Ureter (tissue), 1 donor: Measurements from ENCODE around the gene ARHGEF16. TPM values are rescaled to one million over a fixed set of nuclear protein-coding genes. Genes with fewer than 3 reads are reported as not detected.

Experiments
- DNase-seq: peaks from one replicate; pipeline ENCODE4 v3.0.0-alpha.2; 2020; ENCODE audit warnings: low spot score
- total RNA-seq: library from RNA; stranded (reverse); gene quantifications from one replicate; pipeline ENCODE4 v1.2.4, GENCODE V29; 2023
- donor health status: DM: yes; HTN: yes; CAD: no.

The ARHGEF16 gene
- total RNA-seq, 1 donor from 2014 or later, result 28.5 TPM

DNA sequence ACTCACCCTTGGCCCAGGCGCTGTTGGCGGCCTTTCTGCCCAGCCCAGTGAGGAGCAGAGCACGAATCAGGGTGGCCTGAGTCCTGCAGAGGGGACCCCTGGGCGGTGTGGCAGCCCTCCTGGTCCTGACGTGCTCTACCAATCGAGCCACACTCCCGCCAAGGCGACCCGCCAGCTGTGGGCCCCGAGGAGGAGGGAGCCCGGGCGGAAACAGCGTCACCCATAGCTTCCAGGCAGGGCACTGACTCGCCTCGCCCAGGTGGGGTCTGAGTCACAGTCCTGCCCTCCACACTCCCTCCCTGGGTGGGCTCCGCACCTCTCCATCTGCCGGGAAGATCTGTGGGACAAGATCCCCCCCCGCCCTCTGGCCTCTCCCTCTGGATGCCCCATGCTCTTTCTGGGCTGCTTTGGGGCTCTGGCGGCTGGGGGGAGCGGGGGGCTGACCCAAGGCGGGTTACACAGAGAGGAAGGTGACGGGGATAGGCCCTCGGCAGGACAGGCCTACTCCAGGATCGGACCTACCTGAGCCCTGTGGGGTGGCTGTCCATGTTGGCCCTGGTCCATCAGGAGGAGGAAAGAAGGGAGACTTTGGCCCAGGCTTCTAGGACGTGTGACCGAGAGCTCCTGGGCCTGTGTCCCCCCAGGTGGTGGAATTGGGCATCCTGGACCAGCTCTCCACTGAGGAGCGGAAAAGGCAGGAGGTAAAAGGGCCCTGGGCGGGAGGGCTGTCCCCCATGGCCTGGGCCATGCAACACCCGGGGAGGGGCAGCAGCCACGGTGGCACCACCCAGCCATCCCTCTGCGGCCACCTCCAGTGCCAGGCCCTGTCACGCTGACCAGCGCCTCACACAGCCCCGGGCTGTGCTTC, 14.0 kb downstream of the ARHGEF16 start:
- DNase-seq, result no peak

DNA sequence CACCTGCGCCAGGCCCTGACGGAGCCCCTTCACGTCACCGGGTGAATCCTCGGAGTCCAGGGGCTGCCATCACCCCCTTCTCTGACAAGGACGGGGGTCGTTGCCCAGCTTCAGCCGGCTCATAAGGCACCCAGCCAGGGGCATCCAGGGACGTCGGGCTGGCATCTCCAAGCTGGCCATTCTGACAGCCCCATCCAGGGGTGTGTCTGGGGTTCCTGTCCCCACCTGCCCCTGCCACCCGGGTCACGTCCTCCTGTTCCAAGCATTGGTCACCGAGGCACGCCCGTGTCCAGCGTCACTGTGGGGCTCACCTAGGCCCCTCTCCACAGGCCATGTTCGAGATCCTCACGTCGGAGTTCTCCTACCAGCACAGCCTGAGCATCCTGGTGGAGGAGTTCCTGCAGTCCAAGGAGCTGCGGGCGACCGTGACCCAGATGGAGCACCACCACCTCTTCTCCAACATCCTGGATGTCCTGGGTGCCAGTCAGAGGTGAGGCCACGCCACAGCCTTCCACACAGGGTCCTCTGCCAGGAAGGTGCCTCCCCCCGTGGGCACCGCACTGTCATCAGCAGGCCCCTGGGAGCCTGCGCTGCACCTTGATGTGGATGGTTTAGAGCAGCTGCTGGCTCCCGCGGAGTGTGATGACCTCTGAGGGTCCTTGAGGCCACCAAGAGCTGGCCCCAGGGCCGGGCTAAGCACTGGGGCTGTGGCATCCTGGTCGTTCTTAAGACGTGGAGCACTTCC, 14.8 kb downstream of the ARHGEF16 start:
- no peak for DNase-seq

GRCh38 chr1:3469849-3470649, 15.6 kb downstream of the ARHGEF16 start:
- no peak for DNase-seq

DNA sequence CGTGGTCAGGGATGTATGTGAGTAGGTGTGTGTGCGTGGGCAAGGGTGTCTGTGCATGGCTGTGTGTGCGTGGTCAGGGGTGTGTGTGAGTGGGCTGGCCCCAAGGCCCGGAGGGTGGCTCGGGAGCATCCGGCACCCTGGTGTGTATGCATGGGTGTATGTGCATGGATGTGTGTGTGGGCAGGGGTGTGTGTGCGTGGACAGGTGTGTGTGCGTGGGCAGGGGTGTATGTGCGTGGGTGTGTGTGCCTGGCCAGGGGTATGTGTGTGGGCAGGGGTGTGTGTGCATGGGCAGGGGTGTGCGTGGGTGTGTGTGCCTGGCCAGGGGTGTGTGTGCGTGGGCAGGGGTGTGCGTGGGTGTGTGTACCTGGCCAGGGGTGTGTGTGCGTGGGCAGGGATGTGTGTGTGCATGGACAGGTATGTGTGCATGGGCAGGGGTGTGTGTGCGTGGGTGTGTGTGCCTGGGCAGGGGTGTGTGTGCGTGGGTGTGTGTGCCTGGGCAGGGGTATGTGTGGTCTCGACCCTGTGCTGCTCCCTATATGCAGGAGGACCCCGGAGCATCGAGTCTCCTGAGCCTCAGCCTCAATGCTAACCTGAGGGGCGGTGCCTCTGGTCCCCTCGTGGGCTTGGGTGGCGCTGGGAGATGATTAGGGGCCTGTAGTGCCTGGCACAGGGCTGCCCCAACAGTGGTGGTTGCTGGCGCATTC, 16.3 kb downstream of the ARHGEF16 start:
- DNase-seq, result no peak

GRCh38 chr1:3471356-3472087, 17.1 kb downstream of the ARHGEF16 start:
- no peak for DNase-seq

DNA sequence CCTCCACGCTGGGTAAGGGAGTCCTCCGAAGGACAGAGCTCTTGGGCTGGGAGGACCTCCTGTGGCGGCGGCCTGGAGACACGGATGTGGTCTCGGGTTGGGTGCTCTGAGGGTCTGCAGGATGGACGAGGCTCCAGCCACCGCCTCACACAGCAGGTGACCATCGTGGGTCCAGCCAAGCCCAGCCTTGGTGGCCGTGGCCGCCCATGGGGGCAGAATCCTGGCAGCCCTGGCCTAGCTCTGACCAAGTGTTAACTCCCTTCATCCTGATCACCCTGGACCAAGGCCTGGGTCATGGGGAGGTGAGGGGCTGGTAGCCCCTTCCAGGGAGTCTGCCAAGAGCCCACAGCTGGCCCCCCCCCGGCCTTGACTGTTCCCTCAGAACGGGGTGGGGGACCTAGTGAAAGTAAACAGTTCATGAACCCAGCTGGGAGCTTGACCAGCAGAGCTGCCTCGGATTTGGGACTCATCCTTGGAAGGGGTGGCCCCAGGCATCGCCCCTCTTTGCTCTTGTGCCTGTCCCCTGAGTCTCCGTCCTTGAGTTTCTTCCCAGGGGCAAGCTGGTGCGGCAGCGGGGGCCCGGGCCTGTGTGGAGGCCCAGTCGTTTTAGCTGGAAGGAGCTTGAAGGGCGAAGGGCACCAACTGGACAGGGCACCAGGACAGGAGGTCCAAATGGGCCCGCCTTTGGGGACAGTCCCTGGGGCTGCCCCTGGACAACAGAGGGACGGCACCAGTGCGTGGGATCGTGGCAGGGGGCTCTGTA, 17.8 kb downstream of the ARHGEF16 start:
- no peak for DNase-seq

- DNase-seq, result no peak
Observed at GRCh38 chr1:3472906-3473305, 18.4 kb downstream of the ARHGEF16 start.

DNA sequence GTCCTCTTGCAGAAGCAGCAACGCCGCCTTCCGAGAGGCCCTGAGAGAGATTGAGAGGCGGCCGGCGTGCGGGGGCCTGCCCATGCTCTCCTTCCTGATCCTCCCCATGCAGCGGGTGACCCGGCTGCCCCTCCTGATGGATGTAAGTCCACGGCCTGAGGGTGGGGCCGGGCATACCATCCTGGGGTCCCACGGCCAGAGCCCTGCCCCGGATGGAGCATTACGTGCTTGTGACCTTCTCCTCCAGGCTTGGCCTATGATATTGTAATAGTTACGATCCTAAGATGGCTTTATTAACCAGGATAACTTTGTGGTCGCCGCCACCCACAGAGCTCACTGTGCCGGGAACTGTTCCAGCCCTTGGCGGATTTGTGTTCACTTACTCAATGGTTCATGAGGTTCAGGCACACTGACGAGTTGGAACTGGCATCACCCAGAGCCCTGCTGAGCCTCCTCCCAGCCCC, 18.9 kb downstream of the ARHGEF16 start:
- no peak for DNase-seq

DNA sequence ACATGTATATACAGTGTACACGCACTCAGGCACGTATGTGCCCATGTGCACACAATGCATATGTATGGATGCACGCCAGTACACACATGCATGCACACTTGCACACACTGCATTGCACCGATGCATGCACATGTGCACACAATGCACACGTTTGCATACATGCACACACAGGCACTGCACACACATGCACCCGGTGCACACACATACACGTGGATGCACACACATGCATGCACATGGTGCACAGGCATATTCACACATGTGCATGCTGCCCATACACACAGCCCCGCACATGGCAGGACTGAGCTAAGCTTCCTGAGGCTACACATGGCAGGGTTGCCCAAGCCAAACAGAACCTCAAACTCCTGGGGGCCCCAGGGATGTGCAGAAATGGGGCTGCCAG, 19.6 kb downstream of the ARHGEF16 start:
- DNase-seq, result no peak

- no peak for DNase-seq
Observed at GRCh38 chr1:3474421-3474820, 20.0 kb downstream of the ARHGEF16 start.

- DNase-seq, result no peak
Observed at GRCh38 chr1:3475839-3476573, 21.5 kb downstream of the ARHGEF16 start.

GRCh38 chr1:3476666-3477065, 22.2 kb downstream of the ARHGEF16 start:
- no peak for DNase-seq

- no peak for DNase-seq
Observed at GRCh38 chr1:3477241-3477995, 23.0 kb downstream of the ARHGEF16 start.

DNA sequence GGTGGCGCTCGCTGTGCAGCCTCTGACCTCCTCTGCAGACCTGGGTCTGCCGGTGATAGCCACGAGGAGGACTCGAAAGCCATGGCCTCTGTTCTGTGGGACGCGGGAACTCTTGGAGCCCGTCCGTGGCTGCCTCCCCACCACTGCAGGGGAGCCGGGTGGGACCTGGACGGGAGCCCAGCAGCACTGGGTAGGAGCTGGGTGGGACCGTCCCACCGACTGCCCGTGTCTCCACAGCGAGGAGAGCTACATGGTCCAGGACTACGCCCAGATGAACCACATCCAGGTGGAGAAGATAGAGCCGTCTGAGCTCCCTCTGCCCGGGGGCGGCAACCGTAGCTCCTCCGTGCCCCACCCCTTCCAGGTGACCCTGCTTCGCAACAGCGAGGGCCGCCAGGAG, 23.7 kb downstream of the ARHGEF16 start:
- DNase-seq, result no peak

DNA sequence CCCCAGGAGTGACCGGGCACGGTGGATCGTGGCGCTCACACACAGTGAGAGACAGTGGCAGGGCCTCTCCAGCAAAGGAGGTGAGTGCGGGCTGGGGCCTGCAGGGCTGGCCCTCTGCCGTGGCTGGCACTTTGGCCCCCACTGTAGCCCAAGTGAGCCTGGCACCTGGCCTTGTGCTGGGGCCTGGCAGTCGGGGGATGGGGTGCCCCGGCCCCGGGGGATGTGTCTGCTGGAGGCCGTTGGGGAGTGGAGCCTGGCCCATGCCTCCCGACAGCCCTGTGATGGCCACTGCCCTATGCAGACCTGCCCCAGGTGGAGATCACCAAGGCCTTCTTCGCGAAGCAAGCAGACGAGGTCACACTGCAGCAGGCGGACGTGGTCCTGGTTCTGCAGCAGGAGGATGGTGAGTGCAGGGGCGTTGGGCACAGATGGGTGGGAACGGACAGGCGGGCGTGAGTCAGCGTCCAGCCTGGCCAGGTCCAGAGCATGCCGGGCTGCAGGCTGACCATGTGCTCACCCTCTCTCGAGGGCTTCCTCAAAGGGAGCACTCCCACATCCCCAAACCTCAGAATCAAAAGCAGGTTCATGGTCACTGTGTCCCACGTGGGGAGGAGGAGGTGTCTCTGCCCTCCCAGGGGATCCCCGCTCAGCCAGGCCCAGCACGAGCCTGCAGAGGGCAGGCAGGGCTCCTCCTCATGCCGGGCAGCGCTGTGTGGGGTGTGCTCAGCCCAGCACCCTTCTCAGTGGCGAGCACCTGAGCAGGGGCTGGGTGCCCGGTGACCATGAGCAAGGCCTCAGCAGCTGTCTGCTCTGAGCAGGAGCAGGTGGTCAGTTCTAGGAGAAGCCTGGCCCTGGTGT, 25.3 kb downstream of the ARHGEF16 start:
- no peak for DNase-seq

- no peak for DNase-seq
Observed at GRCh38 chr1:3480369-3480719, 25.9 kb downstream of the ARHGEF16 start.

- DNase-seq, result no peak
Observed at GRCh38 chr1:3481046-3481445, 26.6 kb downstream of the ARHGEF16 start.
